ENCODE results near the gene SCN2A.

SCN2A gene

GRCh38 chr2:165417009-165417408, 177.8 kb downstream of the SCN2A start:
- no peak for TF ChIP-seq CTCF (IDR thresholded peaks at IDR 0.05; ENCODE audit: low read depth, low read length)
- H3K4me3 ChIP-seq (ENCODE audit: low read depth, low read length), result no peak overlapping the region

DNA sequence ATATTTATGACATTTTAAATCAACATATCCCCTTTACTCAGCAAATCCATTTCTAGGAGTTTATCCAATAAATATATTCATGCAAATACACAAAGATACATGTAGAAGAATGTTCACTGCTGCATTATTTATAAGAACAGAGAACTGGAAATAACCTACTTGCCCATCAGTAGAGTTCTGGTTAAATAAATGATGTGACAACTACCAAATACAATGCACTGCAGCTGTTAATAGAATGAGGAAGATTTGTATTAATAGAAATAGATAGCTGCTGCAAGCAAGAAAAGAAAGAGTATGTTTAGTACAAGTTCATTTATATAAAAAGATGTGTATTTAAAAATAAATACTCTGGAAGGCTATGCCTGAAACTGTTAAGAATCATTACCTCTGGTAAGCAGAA, 181.0 kb downstream of the SCN2A start:
- no peak for TF ChIP-seq CTCF (IDR thresholded peaks at IDR 0.05; ENCODE audit: low read depth, low read length)
- H3K4me3 ChIP-seq (ENCODE audit: low read depth, low read length), result no peak overlapping the region

- H3K4me3 ChIP-seq (ENCODE audit: low read depth, low read length), result no peak overlapping the region
- no peak for TF ChIP-seq CTCF (IDR thresholded peaks at IDR 0.05; ENCODE audit: low read depth, low read length)
These were observed 183.9 kb downstream of the SCN2A start for GRCh38 chr2:165423081-165423480.

DNA sequence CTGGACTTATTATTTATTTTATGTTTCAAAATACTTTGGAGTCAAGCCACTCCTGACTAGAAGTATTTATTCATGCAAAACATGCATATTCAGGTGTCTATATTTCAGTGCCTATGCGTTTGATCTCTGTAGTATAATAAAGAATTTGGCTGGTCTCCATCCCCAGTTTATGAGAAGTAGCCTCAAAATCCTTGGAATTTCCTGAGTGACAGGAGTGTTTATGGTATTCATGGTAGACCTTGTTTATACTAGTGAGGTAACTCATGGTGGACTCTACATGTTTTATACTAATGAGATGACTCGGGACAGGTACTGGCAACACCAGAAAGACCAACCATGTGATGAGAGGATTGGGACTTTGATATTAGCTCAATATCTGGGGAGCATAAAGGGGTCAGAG, 186.3 kb downstream of the SCN2A start:
- no peak for TF ChIP-seq CTCF (IDR thresholded peaks at IDR 0.05; ENCODE audit: low read depth, low read length)
- H3K4me3 ChIP-seq (ENCODE audit: low read depth, low read length), result no peak overlapping the region

GRCh38 chr2:165427686-165428085, 188.5 kb downstream of the SCN2A start:
- no peak overlapping the region for H3K4me3 ChIP-seq (ENCODE audit: low read depth, low read length)
- no peak for TF ChIP-seq CTCF (IDR thresholded peaks at IDR 0.05; ENCODE audit: low read depth, low read length)

- TF ChIP-seq CTCF (IDR thresholded peaks at IDR 0.05; ENCODE audit: low read depth, low read length), result no peak
These were observed 189.7 kb downstream of the SCN2A start for GRCh38 chr2:165428926-165429325.

DNA sequence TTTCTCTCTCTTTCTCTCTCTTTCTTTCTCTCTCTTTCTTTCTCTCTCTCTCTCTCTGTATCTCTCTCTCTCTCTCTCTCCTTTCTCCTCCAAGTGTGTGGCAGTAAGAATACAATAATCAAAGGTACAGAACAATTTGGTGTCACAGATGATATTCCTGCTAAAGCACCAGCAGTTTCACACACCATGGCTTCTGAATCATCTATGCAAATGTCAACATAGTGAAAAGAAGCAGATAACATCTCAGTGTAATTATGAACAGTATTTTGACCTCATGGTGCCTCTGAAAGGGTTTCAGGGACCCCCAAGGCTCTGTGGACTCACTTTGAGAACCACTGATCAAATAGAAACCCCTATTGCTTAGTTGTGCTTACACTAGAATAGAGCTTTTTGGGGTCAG, 191.8 kb downstream of the SCN2A start:
- H3K4me3 ChIP-seq (ENCODE audit: low read depth, low read length), result no peak overlapping the region
- TF ChIP-seq CTCF (IDR thresholded peaks at IDR 0.05; ENCODE audit: low read depth, low read length), result no peak

More at GRCh38 chr2:165428926-165429325, 189.7 kb downstream of the SCN2A start:
- no peak overlapping the region for H3K4me3 ChIP-seq (ENCODE audit: low read depth, low read length)

Data from WI38 (cell line).